ENCODE results near the gene KLHDC9. TPM values are rescaled to one million over a fixed set of nuclear protein-coding genes. Genes with fewer than 3 reads are reported as not detected.

KLHDC9 gene
- total RNA-seq, 1 donor from 2014 or later = 10.9 TPM

DNA sequence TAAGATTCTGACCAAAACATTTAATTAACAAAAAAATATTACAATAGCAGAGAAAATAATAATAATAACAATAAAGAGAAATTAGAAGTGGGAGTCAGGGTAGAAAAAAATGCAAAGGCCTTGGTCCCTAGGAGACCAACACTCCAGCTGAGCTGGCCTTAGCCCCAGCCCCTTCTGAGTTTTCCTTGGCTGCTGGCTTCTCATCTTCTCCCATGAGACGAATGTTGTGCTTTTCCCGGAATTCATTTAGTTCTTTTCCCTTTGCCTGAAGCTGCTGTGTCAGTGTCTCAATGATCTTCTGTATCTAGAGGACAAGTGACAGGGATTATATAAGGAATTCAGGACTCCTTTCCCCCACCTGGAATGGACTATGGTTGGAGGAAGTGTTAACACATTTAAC is 2.4 kb downstream of the KLHDC9 start:
- H3K4me1 Mint-ChIP-seq (ENCODE audit: low read depth, unreplicated experiment) = peaks cover 8% of the 10 kb centered on the region

DNA sequence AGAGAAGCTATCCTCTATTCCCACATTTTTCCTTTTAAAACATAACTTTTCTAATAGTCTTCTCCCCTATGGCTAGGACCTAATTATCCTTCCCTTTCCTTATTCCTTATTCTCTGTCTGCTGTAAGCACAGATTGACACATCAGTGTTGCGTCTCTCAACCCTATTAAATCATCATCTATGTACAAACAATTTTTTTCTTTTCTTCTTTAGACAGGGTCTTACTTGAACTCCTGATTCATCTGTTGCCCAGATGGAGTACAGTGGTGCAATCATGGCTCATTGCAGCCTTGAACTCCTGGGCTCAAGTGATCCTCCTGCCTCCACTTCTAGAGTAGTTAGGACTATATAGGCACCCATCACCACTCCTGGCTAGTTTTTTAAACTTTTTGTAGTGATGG is 8.3 kb downstream of the KLHDC9 start:
- H3K27ac Mint-ChIP-seq (ENCODE audit: unreplicated experiment) = no peak overlapping the region
- H3K9me3 Mint-ChIP-seq (ENCODE audit: unreplicated experiment) = no peaks in the 10 kb centered on the region
- no peaks in the 10 kb centered on the region for H3K4me1 Mint-ChIP-seq (ENCODE audit: low read depth, unreplicated experiment)
- H3K36me3 Mint-ChIP-seq (ENCODE audit: unreplicated experiment) = no peaks in the 10 kb centered on the region
- no peak for DNase-seq
- no peak overlapping the region for H3K4me3 Mint-ChIP-seq (ENCODE audit: unreplicated experiment)
- TF ChIP-seq, protein P1, sequence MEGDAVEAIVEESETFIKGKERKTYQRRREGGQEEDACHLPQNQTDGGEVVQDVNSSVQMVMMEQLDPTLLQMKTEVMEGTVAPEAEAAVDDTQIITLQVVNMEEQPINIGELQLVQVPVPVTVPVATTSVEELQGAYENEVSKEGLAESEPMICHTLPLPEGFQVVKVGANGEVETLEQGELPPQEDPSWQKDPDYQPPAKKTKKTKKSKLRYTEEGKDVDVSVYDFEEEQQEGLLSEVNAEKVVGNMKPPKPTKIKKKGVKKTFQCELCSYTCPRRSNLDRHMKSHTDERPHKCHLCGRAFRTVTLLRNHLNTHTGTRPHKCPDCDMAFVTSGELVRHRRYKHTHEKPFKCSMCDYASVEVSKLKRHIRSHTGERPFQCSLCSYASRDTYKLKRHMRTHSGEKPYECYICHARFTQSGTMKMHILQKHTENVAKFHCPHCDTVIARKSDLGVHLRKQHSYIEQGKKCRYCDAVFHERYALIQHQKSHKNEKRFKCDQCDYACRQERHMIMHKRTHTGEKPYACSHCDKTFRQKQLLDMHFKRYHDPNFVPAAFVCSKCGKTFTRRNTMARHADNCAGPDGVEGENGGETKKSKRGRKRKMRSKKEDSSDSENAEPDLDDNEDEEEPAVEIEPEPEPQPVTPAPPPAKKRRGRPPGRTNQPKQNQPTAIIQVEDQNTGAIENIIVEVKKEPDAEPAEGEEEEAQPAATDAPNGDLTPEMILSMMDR (IDR thresholded peaks at IDR 0.05; ENCODE audit: partially characterized antibody, unreplicated experiment) = no peak
- no peaks in the 10 kb centered on the region for H3K27me3 Mint-ChIP-seq (ENCODE audit: unreplicated experiment)

More for the DNA sequence above, 2.4 kb downstream of the KLHDC9 start:
- Mint-ChIP-seq H3K27ac (ENCODE audit: unreplicated experiment) (no peak overlapping the region), H3K4me3 (ENCODE audit: unreplicated experiment) (no peak overlapping the region), H3K27me3 (ENCODE audit: unreplicated experiment) (peaks cover 19% of the 10 kb centered on the region), H3K36me3 (ENCODE audit: unreplicated experiment) (no peaks in the 10 kb centered on the region), H3K9me3 (ENCODE audit: unreplicated experiment) (peaks cover 14% of the 10 kb centered on the region)
- DNase-seq = no peak
- TF ChIP-seq, protein P1 (IDR thresholded peaks at IDR 0.05; ENCODE audit: partially characterized antibody, unreplicated experiment) = no peak

DNA sequence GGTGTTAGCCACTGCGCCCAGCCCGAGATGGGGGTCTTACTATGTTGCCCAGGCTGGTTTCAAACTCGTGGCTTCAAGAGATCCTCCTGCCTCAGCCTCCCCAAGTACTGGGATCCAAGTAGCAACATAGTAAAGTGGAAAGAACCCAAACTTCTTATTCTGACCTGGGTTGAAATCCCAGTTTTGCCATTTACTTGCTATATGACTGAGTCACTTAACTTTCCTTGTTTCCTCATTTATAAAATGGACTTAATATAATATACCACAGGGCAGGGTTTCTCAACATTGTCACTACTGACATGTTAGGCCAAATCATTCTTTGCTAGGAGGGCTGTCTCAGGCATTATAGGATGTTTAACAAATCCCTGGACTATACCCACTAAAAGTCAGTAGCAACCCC is 13.0 kb downstream of the KLHDC9 start:
- Mint-ChIP-seq H3K36me3 (ENCODE audit: unreplicated experiment) (no peaks in the 10 kb centered on the region), H3K27ac (ENCODE audit: unreplicated experiment) (no peak overlapping the region), H3K4me3 (ENCODE audit: unreplicated experiment) (no peak overlapping the region), H3K4me1 (ENCODE audit: low read depth, unreplicated experiment) (no peaks in the 10 kb centered on the region), H3K9me3 (ENCODE audit: unreplicated experiment) (no peaks in the 10 kb centered on the region), H3K27me3 (ENCODE audit: unreplicated experiment) (no peaks in the 10 kb centered on the region)
- no peak for DNase-seq
- TF ChIP-seq, protein P1 (IDR thresholded peaks at IDR 0.05; ENCODE audit: partially characterized antibody, unreplicated experiment) = no peak

DNA sequence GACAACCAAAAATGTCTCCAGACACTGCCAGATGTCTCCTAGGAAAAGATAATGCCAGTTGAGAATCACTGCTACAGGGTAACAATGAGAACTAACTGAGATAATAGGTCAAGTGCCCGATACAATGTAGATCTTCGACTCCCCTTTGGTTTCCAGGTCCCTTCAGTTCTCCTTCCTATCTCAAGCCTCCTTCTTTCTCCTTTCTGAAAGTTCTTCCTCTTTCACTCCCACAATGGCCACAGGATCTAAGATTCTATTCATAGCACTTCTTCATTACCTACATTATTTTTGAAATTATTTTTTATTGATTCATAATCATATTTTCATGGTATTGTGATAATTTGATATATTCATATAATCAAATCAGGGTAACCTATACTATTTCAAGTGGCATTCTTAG is 13.4 kb downstream of the KLHDC9 start:
- H3K4me1 Mint-ChIP-seq (ENCODE audit: low read depth, unreplicated experiment) = no peaks in the 10 kb centered on the region
- H3K4me3 Mint-ChIP-seq (ENCODE audit: unreplicated experiment) = no peak overlapping the region
- no peaks in the 10 kb centered on the region for H3K9me3 Mint-ChIP-seq (ENCODE audit: unreplicated experiment)
- H3K27ac Mint-ChIP-seq (ENCODE audit: unreplicated experiment) = no peak overlapping the region
- DNase-seq = no peak
- TF ChIP-seq, protein P1 (IDR thresholded peaks at IDR 0.05; ENCODE audit: partially characterized antibody, unreplicated experiment) = no peak
- H3K27me3 Mint-ChIP-seq (ENCODE audit: unreplicated experiment) = peaks cover 1% of the 10 kb centered on the region
- no peaks in the 10 kb centered on the region for H3K36me3 Mint-ChIP-seq (ENCODE audit: unreplicated experiment)

DNA sequence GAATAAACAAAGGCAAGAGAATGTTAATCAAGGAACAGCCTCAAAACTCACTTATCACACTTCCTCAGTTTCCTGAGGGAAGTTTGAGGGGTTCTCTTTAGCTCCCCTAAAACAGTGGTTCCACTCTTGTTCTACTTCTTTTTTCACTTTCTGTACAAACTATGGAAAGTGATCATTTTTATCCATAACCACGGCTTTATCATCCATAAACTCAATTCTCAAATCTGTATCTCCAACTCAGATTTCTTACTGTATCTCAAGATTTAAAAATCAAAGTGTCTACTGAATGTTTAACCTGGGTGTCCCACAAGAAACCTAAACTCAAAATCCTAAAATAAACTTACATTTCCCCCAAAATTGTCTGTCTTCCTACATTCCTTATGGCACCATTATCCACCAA is 15.8 kb downstream of the KLHDC9 start:
- H3K4me1 Mint-ChIP-seq (ENCODE audit: low read depth, unreplicated experiment) = peaks cover under 1% of the 10 kb centered on the region
- H3K27me3 Mint-ChIP-seq (ENCODE audit: unreplicated experiment) = peaks cover 2% of the 10 kb centered on the region
- no peak for DNase-seq
- H3K4me3 Mint-ChIP-seq (ENCODE audit: unreplicated experiment) = no peak overlapping the region
- H3K9me3 Mint-ChIP-seq (ENCODE audit: unreplicated experiment) = no peaks in the 10 kb centered on the region
- H3K27ac Mint-ChIP-seq (ENCODE audit: unreplicated experiment) = no peak overlapping the region
- H3K36me3 Mint-ChIP-seq (ENCODE audit: unreplicated experiment) = no peaks in the 10 kb centered on the region
- TF ChIP-seq, protein P1 (IDR thresholded peaks at IDR 0.05; ENCODE audit: partially characterized antibody, unreplicated experiment) = no peak

Data from glutamatergic neuron (in vitro differentiated cells).